ENCODE data around the gene CDK2. TPM values are rescaled to one million over a fixed set of nuclear protein-coding genes. Genes with fewer than 3 reads are reported as not detected.
A peak's percentile ranks its signal among the peaks of the same experiment; 100 is the strongest.

CDK2 gene
- total and polyA plus RNA-seq, 7 experiments from 2014 or later, result 7.0 to 77.2 (median 20.7) TPM

DNA sequence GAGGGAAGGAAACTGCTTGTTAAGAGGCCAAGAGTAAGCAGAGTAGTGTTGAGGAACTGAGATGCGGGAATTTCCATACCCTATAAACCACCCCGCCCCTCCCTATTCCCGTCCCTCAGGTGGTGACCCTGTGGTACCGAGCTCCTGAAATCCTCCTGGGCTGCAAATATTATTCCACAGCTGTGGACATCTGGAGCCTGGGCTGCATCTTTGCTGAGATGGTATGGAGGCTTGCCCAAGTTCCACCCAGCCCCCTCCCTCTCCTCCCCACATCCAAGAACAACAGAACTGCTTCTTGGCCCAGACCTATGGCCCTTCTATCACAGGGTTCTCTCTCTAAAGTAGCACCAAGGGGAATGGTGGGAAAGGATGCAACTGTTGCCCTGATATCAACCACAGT lies 2.7 kb downstream of the CDK2 start:
- ChIA-PET POLR2A (interaction anchor here (0.7 to 3.7 kb wide), 6 partner anchors 12 to 167 kb away, joined by 3 to 50 read pairs (median 3); partner anchors contain the start of gene DNAJC14), CTCF (interaction anchor here (0.6 kb wide), 1 partner anchor 254 kb away, joined by 5 read pairs; no protein-coding TSS in a partner anchor)
- Mint-ChIP-seq H3K4me3 (no peak overlapping the region), H3K27ac (peak overlapping the region in 1 of 9 donors; percentile 59), H3K9me3 (no peaks in the 10 kb centered on the region), H3K36me3 (peaks cover 0 to 11% (median 0%) of the 10 kb centered on the region in 5 donors), H3K27me3 (no peaks in the 10 kb centered on the region), H3K4me1 (peaks cover 19 to 51% (median 33%) of the 10 kb centered on the region in 7 donors)
- DNase-seq, result no peak
- Histone ChIP-seq H3K36me3 (ENCODE audit: control insufficient read depth in 2 of 3, insufficient read depth in 3 of 3, low read length in 3 of 3) (peaks cover 0 to 4% (median 0%) of the 10 kb centered on the region in 3 experiments), H3K4me3 (ENCODE audit: low read length) (no peak overlapping the region), H3K9me3 (ENCODE audit: control insufficient read depth in 2 of 3, low read length in 3 of 3) (no peaks in the 10 kb centered on the region), H3K27me3 (ENCODE audit: control insufficient read depth in 2 of 2, insufficient read depth in 2 of 2, low read length in 2 of 2) (no peaks in the 10 kb centered on the region), H3K27ac (ENCODE audit: low read depth, low read length) (no peak overlapping the region), H3K4me1 (ENCODE audit: control insufficient read depth in 2 of 2, insufficient read depth in 2 of 2, low read length in 2 of 2) (peaks cover 17 to 18% of the 10 kb centered on the region in 2 donors)
- no peak for ATAC-seq
- intact Hi-C loops (cut with micrococcal nuclease), result no loop called here

DNA sequence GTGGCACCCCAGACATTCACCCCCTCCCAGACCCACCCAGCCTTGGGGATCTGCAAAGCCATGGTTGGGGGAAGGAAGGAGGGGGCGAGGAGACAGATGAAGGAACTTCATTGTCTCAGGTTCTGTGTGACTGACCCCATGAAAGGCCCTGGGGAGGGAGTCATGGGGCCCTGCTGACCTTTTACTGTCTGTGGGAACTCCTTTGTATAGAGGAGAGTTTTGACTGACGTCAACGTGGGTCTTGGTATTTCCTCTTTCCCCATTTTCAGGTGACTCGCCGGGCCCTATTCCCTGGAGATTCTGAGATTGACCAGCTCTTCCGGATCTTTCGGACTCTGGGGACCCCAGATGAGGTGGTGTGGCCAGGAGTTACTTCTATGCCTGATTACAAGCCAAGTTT lies 4.1 kb downstream of the CDK2 start:
- Mint-ChIP-seq H3K27me3 (no peaks in the 10 kb centered on the region), H3K36me3 (peaks cover 0 to 13% (median 0%) of the 10 kb centered on the region in 5 donors), H3K27ac (peak overlapping the region in 4 of 9 donors; percentile 16 to 88 (median 29)), H3K4me1 (peaks cover 17 to 44% (median 26%) of the 10 kb centered on the region in 7 donors), H3K4me3 (no peak overlapping the region), H3K9me3 (no peaks in the 10 kb centered on the region)
- H3K9me3 ChIP-seq (ENCODE audit: control insufficient read depth in 2 of 3, low read length in 3 of 3), result no peaks in the 10 kb centered on the region
- peaks cover 20 to 26% of the 10 kb centered on the region in 2 donors for H3K4me1 ChIP-seq (ENCODE audit: control insufficient read depth in 2 of 2, insufficient read depth in 2 of 2, low read length in 2 of 2)
- ChIA-PET POLR2A (interaction anchor here (0.6 to 3.7 kb wide), 2 partner anchors 14 to 67 kb away, joined by 4 to 50 read pairs; no protein-coding TSS in a partner anchor), CTCF (no interaction called here)
- no peak for ATAC-seq
- H3K4me3 ChIP-seq (ENCODE audit: low read length), result no peak overlapping the region
- H3K36me3 ChIP-seq (ENCODE audit: control insufficient read depth in 2 of 3, insufficient read depth in 3 of 3, low read length in 3 of 3), result peaks cover 0 to 4% (median 0%) of the 10 kb centered on the region in 3 experiments
- H3K27me3 ChIP-seq (ENCODE audit: control insufficient read depth in 2 of 2, insufficient read depth in 2 of 2, low read length in 2 of 2), result no peaks in the 10 kb centered on the region
- H3K27ac ChIP-seq (ENCODE audit: low read depth, low read length), result no peak overlapping the region
- intact Hi-C loops (cut with micrococcal nuclease), result loop anchor here in 1 of 2 donors (5.0 to 10.0 kb wide), 3 partner anchors 187 to 667 kb away; partner anchors contain the start of genes MYL6 and SMARCC2
- no peak for DNase-seq

DNA sequence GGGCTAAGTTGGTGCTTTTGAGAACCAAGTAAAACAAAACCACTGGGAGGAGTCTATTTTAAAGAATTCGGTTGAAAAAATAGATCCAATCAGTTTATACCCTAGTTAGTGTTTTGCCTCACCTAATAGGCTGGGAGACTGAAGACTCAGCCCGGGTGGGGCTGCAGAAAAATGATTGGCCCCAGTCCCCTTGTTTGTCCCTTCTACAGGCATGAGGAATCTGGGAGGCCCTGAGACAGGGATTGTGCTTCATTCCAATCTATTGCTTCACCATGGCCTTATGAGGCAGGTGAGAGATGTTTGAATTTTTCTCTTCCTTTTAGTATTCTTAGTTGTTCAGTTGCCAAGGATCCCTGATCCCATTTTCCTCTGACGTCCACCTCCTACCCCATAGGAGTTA lies 5.4 kb downstream of the CDK2 start:
- Histone ChIP-seq H3K9me3 (ENCODE audit: control insufficient read depth in 2 of 3, low read length in 3 of 3) (no peaks in the 10 kb centered on the region), H3K36me3 (ENCODE audit: control insufficient read depth in 2 of 3, insufficient read depth in 3 of 3, low read length in 3 of 3) (peaks cover 0 to 4% (median 0%) of the 10 kb centered on the region in 3 experiments), H3K27ac (ENCODE audit: low read depth, low read length) (peak overlapping the region; percentile 88), H3K27me3 (ENCODE audit: control insufficient read depth in 2 of 2, insufficient read depth in 2 of 2, low read length in 2 of 2) (no peaks in the 10 kb centered on the region), H3K4me1 (ENCODE audit: control insufficient read depth in 2 of 2, insufficient read depth in 2 of 2, low read length in 2 of 2) (peaks cover 12 to 30% of the 10 kb centered on the region in 2 donors), H3K4me3 (ENCODE audit: low read length) (no peak overlapping the region)
- Mint-ChIP-seq H3K4me3 (peak overlapping the region in 5 of 10 donors; percentile 18 to 51 (median 34)), H3K36me3 (peaks cover 0 to 13% (median 0%) of the 10 kb centered on the region in 5 donors), H3K4me1 (peaks cover 14 to 42% (median 24%) of the 10 kb centered on the region in 7 donors), H3K9me3 (no peaks in the 10 kb centered on the region), H3K27me3 (no peaks in the 10 kb centered on the region), H3K27ac (peak overlapping the region in 3 of 9 donors; percentile 41 to 86 (median 42))
- no peak for ATAC-seq
- intact Hi-C loops (cut with micrococcal nuclease), result loop anchor here in 1 of 2 donors (2.0 to 10.0 kb wide), 6 partner anchors 15 to 665 kb away; partner anchors contain the start of genes MYL6, RNF41, SMARCC2 and STAT2
- DNase-seq, result no peak
- POLR2A ChIA-PET, result interaction anchor here (0.6 to 3.3 kb wide), 3 partner anchors 15 to 1053 kb away, joined by 3 to 47 read pairs (median 15); no protein-coding TSS in a partner anchor
- CTCF ChIA-PET, result no interaction called here

DNA sequence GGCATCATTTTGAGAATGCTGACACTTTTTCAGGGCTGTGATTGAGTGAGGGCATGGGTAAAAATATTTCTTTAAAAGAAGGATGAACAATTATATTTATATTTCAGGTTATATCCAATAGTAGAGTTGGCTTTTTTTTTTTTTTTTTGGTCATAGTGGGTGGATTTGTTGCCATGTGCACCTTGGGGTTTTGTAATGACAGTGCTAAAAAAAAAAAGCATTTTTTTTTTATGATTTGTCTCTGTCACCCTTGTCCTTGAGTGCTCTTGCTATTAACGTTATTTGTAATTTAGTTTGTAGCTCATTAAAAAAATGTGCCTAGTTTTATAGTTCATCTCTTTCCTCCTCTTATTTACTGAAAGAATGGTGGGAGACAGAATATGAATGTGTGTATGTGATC lies 5.8 kb downstream of the CDK2 start:
- Mint-ChIP-seq H3K36me3 (peaks cover 0 to 13% (median 0%) of the 10 kb centered on the region in 5 donors), H3K9me3 (no peaks in the 10 kb centered on the region), H3K4me3 (peak overlapping the region in 5 of 10 donors; percentile 18 to 51 (median 34)), H3K27me3 (no peaks in the 10 kb centered on the region), H3K27ac (peak overlapping the region in 3 of 9 donors; percentile 41 to 86 (median 42)), H3K4me1 (peaks cover 16 to 41% (median 24%) of the 10 kb centered on the region in 7 donors)
- intact Hi-C loops (cut with micrococcal nuclease), result loop anchor here in 1 of 2 donors (2.0 to 10.0 kb wide), 6 partner anchors 16 to 665 kb away; partner anchors contain the start of genes MYL6, RNF41, SMARCC2 and STAT2
- no peak for ATAC-seq
- Histone ChIP-seq H3K27me3 (ENCODE audit: control insufficient read depth in 2 of 2, insufficient read depth in 2 of 2, low read length in 2 of 2) (no peaks in the 10 kb centered on the region), H3K4me3 (ENCODE audit: low read length) (peak overlapping the region; percentile 78), H3K27ac (ENCODE audit: low read depth, low read length) (peak overlapping the region; percentile 88), H3K4me1 (ENCODE audit: control insufficient read depth in 2 of 2, insufficient read depth in 2 of 2, low read length in 2 of 2) (peaks cover 8 to 27% of the 10 kb centered on the region in 2 donors), H3K36me3 (ENCODE audit: control insufficient read depth in 2 of 3, insufficient read depth in 3 of 3, low read length in 3 of 3) (peaks cover 0 to 4% (median 0%) of the 10 kb centered on the region in 3 experiments), H3K9me3 (ENCODE audit: control insufficient read depth in 2 of 3, low read length in 3 of 3) (no peaks in the 10 kb centered on the region)
- DNase-seq, result no peak
- POLR2A ChIA-PET, result interaction anchor here (0.6 to 3.3 kb wide), 3 partner anchors 15 to 1052 kb away, joined by 3 to 47 read pairs (median 15); no protein-coding TSS in a partner anchor
- CTCF ChIA-PET, result no interaction called here

DNA sequence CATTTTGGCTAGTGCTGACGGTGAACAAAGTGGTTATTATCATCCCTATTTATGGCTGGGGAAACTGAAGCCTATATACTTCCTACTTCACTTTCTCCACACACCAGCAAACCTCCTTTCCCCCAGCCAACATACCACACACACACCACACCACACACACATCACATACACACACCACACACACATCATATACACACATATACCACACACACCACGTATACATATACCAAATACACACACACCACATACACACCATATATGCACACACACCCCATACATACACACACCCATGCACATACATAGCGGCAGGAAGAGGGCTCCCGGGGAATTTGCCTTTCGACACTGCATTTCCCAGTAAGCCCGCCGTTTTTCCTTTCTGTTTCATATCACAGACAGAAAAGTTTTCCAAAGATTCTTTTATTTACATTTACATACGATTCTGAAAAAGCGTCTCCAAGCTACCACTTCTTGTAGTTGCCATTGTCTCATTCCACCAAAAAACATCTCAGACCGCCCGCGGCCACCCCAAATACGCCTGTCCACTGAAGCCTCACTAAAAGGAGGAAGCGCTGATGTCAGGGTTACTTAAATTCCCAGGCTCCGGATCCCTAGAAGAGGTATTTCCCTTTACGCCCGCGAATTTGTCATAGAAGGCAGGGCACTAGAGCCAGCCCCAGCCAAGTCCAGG lies 6.4 kb downstream of the CDK2 start:
- ATAC-seq (no peak), DNase-seq (peak in 2 of 9 donors; percentile 27 to 29)
- Mint-ChIP-seq H3K4me3 (no peak overlapping the region), H3K27ac (no peak overlapping the region), H3K27me3 (no peaks in the 10 kb centered on the region), H3K9me3 (no peaks in the 10 kb centered on the region), H3K4me1 (peaks cover 15 to 35% (median 24%) of the 10 kb centered on the region in 7 donors), H3K36me3 (peaks cover 0 to 9% (median 0%) of the 10 kb centered on the region in 5 donors)
- H3K27ac ChIP-seq (ENCODE audit: low read depth, low read length), result peak overlapping the region; percentile 88
- peaks cover 0 to 4% (median 0%) of the 10 kb centered on the region in 3 experiments for H3K36me3 ChIP-seq (ENCODE audit: control insufficient read depth in 2 of 3, insufficient read depth in 3 of 3, low read length in 3 of 3)
- H3K4me3 ChIP-seq (ENCODE audit: low read length), result peak overlapping the region; percentile 78
- H3K4me1 ChIP-seq (ENCODE audit: control insufficient read depth in 2 of 2, insufficient read depth in 2 of 2, low read length in 2 of 2), result peaks cover 8 to 23% of the 10 kb centered on the region in 2 donors
- intact Hi-C loops (cut with micrococcal nuclease), result loop anchor here (1.0 to 10.0 kb wide), 21 partner anchors 16 to 664 kb away; partner anchors contain the start of genes RPS26 (in 2 of the 2), SARNP (in 2 of the 2), ZC3H10 (in 2 of the 2) and CS (in 1 of the 2)
- H3K9me3 ChIP-seq (ENCODE audit: control insufficient read depth in 2 of 3, low read length in 3 of 3), result no peaks in the 10 kb centered on the region
- POLR2A ChIA-PET, result interaction anchor here (0.5 to 3.3 kb wide), 41 partner anchors 11 to 673 kb away, joined by 3 to 51 read pairs (median 5); partner anchors contain the start of genes ATP5F1B, BLOC1S1, CNPY2 and DGKA
- H3K27me3 ChIP-seq (ENCODE audit: control insufficient read depth in 2 of 2, insufficient read depth in 2 of 2, low read length in 2 of 2), result no peaks in the 10 kb centered on the region
- CTCF ChIA-PET, result interaction anchor here (0.8 to 2.0 kb wide), 7 partner anchors 11 to 664 kb away, joined by 3 to 7 read pairs (median 5); partner anchors contain the start of gene DNAJC14

Measured in naive thymus-derived CD4-positive, alpha-beta T cell (primary cell).